ENCODE measurements around the gene KAZN.

DNA sequence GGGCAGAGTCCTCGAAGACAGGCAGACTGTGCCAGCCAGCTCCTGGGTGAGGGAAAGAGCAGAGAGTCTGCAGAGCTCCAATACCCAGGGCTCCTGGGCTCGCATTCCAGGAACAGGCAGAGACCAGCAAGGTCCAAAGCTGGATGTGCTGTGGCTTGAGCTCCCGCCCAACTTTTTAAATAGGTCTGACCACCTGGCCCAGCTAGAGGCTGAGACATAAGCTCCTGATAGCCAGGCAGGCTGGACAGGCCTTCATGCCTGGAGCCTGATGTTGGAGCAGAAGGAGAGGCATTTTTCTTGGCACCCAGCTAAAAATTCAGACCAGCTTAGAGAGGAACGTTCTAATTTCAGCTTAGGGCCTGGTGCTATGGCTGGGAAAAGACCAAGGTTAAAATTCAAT is 376.6 kb downstream of the KAZN start:
- TF ChIP-seq, protein P1, sequence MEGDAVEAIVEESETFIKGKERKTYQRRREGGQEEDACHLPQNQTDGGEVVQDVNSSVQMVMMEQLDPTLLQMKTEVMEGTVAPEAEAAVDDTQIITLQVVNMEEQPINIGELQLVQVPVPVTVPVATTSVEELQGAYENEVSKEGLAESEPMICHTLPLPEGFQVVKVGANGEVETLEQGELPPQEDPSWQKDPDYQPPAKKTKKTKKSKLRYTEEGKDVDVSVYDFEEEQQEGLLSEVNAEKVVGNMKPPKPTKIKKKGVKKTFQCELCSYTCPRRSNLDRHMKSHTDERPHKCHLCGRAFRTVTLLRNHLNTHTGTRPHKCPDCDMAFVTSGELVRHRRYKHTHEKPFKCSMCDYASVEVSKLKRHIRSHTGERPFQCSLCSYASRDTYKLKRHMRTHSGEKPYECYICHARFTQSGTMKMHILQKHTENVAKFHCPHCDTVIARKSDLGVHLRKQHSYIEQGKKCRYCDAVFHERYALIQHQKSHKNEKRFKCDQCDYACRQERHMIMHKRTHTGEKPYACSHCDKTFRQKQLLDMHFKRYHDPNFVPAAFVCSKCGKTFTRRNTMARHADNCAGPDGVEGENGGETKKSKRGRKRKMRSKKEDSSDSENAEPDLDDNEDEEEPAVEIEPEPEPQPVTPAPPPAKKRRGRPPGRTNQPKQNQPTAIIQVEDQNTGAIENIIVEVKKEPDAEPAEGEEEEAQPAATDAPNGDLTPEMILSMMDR (conservative IDR thresholded peaks at IDR 0.05; ENCODE audit: low read length) = no peak
- TF ChIP-seq EZH2phosphoT487 (IDR thresholded peaks at IDR 0.05; ENCODE audit: borderline replicate concordance) = no peak
